SH-SY5Y (cell line): Measurements from ENCODE around the gene PTPRJ.

Experiments
- GATA2 ChIP-seq: IDR thresholded peaks from 2 replicates; pipeline ENCODE4 v1.6.1; 2011; ENCODE audit warnings: mild to moderate bottlenecking, low read depth, low read length
- GATA3 ChIP-seq: IDR thresholded peaks from 2 replicates; pipeline ENCODE4 v1.6.1; 2011; ENCODE audit warnings: low read depth, mild to moderate bottlenecking, low read length, moderate library complexity

DNA sequence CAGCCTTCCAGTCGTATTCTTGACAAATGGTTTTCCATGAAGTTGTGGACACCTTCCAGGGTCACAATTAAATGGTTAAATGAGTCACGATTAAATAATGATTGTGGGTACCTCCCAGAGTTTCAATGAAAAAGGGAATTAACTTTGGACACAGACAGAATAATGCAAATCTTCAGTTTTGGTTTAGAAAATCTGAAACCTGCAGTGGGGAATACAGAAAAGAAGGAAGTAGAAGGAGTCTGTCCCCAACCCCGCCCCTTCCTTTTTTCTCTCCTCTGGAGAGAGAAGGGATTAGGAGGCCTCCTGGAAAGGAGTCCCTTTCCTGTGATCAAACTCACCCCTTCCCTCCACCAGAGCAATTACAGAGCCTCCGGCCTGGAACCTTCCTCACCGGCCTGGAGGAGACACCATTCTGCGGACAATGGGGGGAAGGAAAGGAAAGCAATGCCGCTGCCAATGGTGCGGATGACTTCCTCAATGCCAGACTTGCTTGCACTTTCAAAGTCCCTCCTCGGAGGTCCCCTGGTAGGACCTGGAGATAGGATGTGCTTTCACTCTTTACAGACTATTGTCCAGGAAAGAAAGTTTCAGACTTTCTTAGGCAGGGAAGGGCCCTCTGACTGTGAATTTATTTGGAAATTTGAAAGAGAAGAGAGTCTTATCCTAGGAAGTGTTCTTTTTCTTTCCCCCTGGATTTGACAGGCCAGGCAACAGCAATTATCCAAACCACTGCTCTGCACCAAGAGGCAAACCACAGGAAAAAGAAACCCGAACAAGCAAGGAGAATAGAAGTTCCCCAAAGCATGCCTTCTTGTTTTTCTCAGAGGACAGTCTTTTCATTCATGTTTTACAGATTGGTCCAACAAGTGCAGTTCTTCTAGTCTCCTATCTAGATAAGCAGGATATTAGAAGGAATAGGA lies 86.8 kb downstream of the PTPRJ start:
- no peak for TF ChIP-seq GATA2
- no peak for TF ChIP-seq GATA3
